Stomach (tissue), 9 donors: ENCODE measurements around the gene RACGAP1. TPM values are rescaled to one million over a fixed set of nuclear protein-coding genes. Genes with fewer than 3 reads are reported as not detected.

Source experiments
- DNase-seq, 2 donors: peaks; one replicate each; pipeline versions ENCODE4 v3.0.0 to v3.0.0-alpha.2; 2013 to 2019
- H3K27ac ChIP-seq, 5 donors: fragments of 200-600 bp in 4 of 5; sonication (generic) in 4 of 5; one replicate each; pipeline ENCODE4 v1.5.1; 2013 to 2019; ENCODE audit warnings: mild to moderate bottlenecking in 1 of 5, moderate library complexity in 1 of 5
- H3K27me3 ChIP-seq, 3 donors: fragments of 200-600 bp; sonication (generic); one replicate each; pipeline ENCODE4 v1.5.1; 2017 to 2019; ENCODE audit warnings: mixed run types in 1 of 3
- H3K36me3 ChIP-seq, 4 donors: fragments of 200-600 bp; sonication (generic); 1 replicate in 3 of 4; 2 replicates in 1 of 4; pipeline ENCODE4 v1.5.1; 2016 to 2019
- H3K4me1 ChIP-seq, 4 donors: fragments of 200-600 bp; sonication (generic); one replicate each; pipeline ENCODE4 v1.5.1; 2016 to 2019
- H3K4me3 ChIP-seq, 4 donors: fragments of 200-600 bp; sonication (generic) in 3 of 4; one replicate each; pipeline ENCODE4 v1.5.1; 2016 to 2019; ENCODE audit warnings: mild to moderate bottlenecking in 1 of 4
- H3K9me3 ChIP-seq, 4 donors: fragments of 200-600 bp; sonication (generic); one replicate each; pipeline ENCODE4 v1.5.1; 2016 to 2019
- CTCF ChIP-seq, 7 experiments: fragments of 450-650 bp in 4 of 7; fragments of 200-600 bp in 3 of 7; sonication (generic) in 3 of 7; IDR thresholded peaks; one replicate each; pipeline ENCODE4 v1.5.1; 2016 to 2019; ENCODE audit warnings: antibody characterized with exemption in 7 of 7, control low read depth in 2 of 7, mild to moderate bottlenecking in 1 of 7
- EP300 ChIP-seq: sonication (generic); formaldehyde crosslinking; IDR thresholded peaks from one replicate; pipeline ENCODE4 v1.6.1; 2017; ENCODE audit warnings: antibody characterized with exemption
- POLR2A ChIP-seq, 4 donors: fragments of 450-650 bp; IDR thresholded peaks; one replicate each; pipeline ENCODE4 v1.6.1; 2016; ENCODE audit warnings: antibody characterized with exemption in 4 of 4, control low read depth in 2 of 4, mild to moderate bottlenecking in 1 of 4, moderate library complexity in 1 of 4
- POLR2AphosphoS5 ChIP-seq, 3 donors: sonication (generic); formaldehyde crosslinking; IDR thresholded peaks; one replicate each; pipeline ENCODE4 v1.6.1; 2016; ENCODE audit warnings: antibody characterized with exemption in 3 of 3
- WGBS, 5 donors: extraction: QIAGEN DNeasy Blood & Tissue Kit in 3 of 5; methylation state at CpG; one replicate each; pipeline versions ENCODE4 v1.1.5 to v1.1.7; 2013 to 2018; 5-methylcytosine and 5-hydroxymethylcytosine counted together
- intact Hi-C: fragments of 100-400 bp; cut with DNase I; formaldehyde crosslinking; loops from one replicate; pipeline ENCODE4 v1.15.1; 2023; ENCODE audit warnings: low total_unique reads
- polyA plus RNA-seq, 3 donors: library from polyadenylated mRNA; stranded (reverse); fragments of 200-250 nt; gene quantifications; one replicate each; pipeline ENCODE4 v1.2.3, GENCODE V29; 2013
- total RNA-seq, 5 donors: library from RNA; depleted of rRNA; stranded (reverse); fragments of >200 nt; gene quantifications; one replicate each; pipeline versions ENCODE4 v1.1.0 to v1.2.3, GENCODE V29; 2014 to 2016
- donor health status: healthy with polysubstance abuse.
- donor health status: Bipolar disorder and iron deficiency.
- donor health status: healthy.

The RACGAP1 gene
- total and polyA plus RNA-seq, 8 donors, result 7.9 to 36.7 (median 12.7) TPM

GRCh38 chr12:50047693-50048250 lies 22.5 kb upstream of the RACGAP1 start:
- no peak for TF ChIP-seq POLR2AphosphoS5 (IDR thresholded peaks at IDR 0.05)
- no peak for TF ChIP-seq EP300
- TF ChIP-seq POLR2A (IDR thresholded peaks at IDR 0.05), result no peak
- TF ChIP-seq CTCF (IDR thresholded peaks at IDR 0.05), result no peak
- Histone ChIP-seq H3K27me3 (no peaks in the 10 kb centered on the region), H3K4me1 (peaks cover 13 to 29% (median 24%) of the 10 kb centered on the region in 4 donors), H3K36me3 (no peaks in the 10 kb centered on the region), H3K27ac (no peak overlapping the region), H3K9me3 (no peaks in the 10 kb centered on the region), H3K4me3 (no peak overlapping the region)
- intact Hi-C loops, result no loop called here
- DNase-seq, result no peak
- 85 to 97% (median 91%) methylated on average over 7 of the region's 7 CpGs for WGBS, 5 donors

- no peaks in the 10 kb centered on the region for H3K36me3 ChIP-seq
- intact Hi-C loops, result no loop called here
- DNase-seq, result no peak
- H3K4me3 ChIP-seq, result no peak overlapping the region
- H3K27ac ChIP-seq, result no peak overlapping the region
- TF ChIP-seq EP300, result no peak
- no peak for TF ChIP-seq POLR2A (IDR thresholded peaks at IDR 0.05)
- no peak for TF ChIP-seq POLR2AphosphoS5 (IDR thresholded peaks at IDR 0.05)
- TF ChIP-seq CTCF (IDR thresholded peaks at IDR 0.05), result no peak
- H3K9me3 ChIP-seq, result no peaks in the 10 kb centered on the region
- H3K4me1 ChIP-seq, result peaks cover 0 to 9% (median 7%) of the 10 kb centered on the region in 4 donors
- H3K27me3 ChIP-seq, result no peaks in the 10 kb centered on the region
- 73 to 87% (median 77%) methylated on average over 4 to 6 of the region's 6 CpGs for WGBS, 5 donors
Observed at GRCh38 chr12:50043854-50044253, 18.6 kb upstream of the RACGAP1 start.

- no peak for TF ChIP-seq POLR2A (IDR thresholded peaks at IDR 0.05)
- TF ChIP-seq CTCF (IDR thresholded peaks at IDR 0.05), result no peak
- TF ChIP-seq POLR2AphosphoS5 (IDR thresholded peaks at IDR 0.05), result no peak
- TF ChIP-seq EP300, result no peak
- Histone ChIP-seq H3K27ac (no peak overlapping the region), H3K36me3 (no peaks in the 10 kb centered on the region), H3K27me3 (no peaks in the 10 kb centered on the region), H3K4me3 (no peak overlapping the region), H3K9me3 (no peaks in the 10 kb centered on the region), H3K4me1 (peaks cover 0 to 9% (median 8%) of the 10 kb centered on the region in 4 donors)
- DNase-seq, result no peak
- intact Hi-C loops, result no loop called here
- WGBS, 5 donors, result 90 to 98% (median 97%) methylated on average over 2 of the region's 2 CpGs
Observed at GRCh38 chr12:50043308-50043707, 18.0 kb upstream of the RACGAP1 start.

GRCh38 chr12:50042693-50043092 lies 17.4 kb upstream of the RACGAP1 start:
- intact Hi-C loops, result no loop called here
- DNase-seq, result no peak
- no peak overlapping the region for H3K27ac ChIP-seq
- TF ChIP-seq CTCF (IDR thresholded peaks at IDR 0.05) (no peak), EP300 (no peak), POLR2A (IDR thresholded peaks at IDR 0.05) (no peak), POLR2AphosphoS5 (IDR thresholded peaks at IDR 0.05) (no peak)
- H3K4me3 ChIP-seq, result no peak overlapping the region
- H3K36me3 ChIP-seq, result no peaks in the 10 kb centered on the region
- H3K9me3 ChIP-seq, result no peaks in the 10 kb centered on the region
- WGBS, 5 donors, result 88 to 95% (median 91%) methylated on average over 6 of the region's 6 CpGs
- peaks cover 0 to 9% (median 8%) of the 10 kb centered on the region in 4 donors for H3K4me1 ChIP-seq
- no peaks in the 10 kb centered on the region for H3K27me3 ChIP-seq
